CD4-positive, alpha-beta T cell (primary cell): ENCODE results near the gene MYCBP. TPM values are rescaled to one million over a fixed set of nuclear protein-coding genes. Genes with fewer than 3 reads are reported as not detected.
"Not testable (repeated sequence)": the region's sequence is repeated elsewhere in the genome, so short reads cannot be mapped to it uniquely, and the experiment has no call there.

ENCODE experiments used
- ATAC-seq: fragments of 200-7000 bp; cut with Tn5 transposase; one replicate; pipeline ENCODE4 v1.10.0; 2022; ENCODE audit warnings: mild to moderate bottlenecking; ENCODE audit not compliant: poor library complexity
- CTCF ChIA-PET: fragments of 350-600 bp; sonication (Branson Sonifier 250); formaldehyde crosslinking; loops from one replicate; lab custom pipeline; 2021; ENCODE audit warnings: antibody characterized with exemption, inconsistent platforms; lab: Charles Lee
- POLR2A ChIA-PET: fragments of 350-600 bp; sonication (Branson Sonifier 250); formaldehyde crosslinking; loops from one replicate; lab custom pipeline; 2021; ENCODE audit warnings: antibody characterized with exemption, inconsistent platforms; lab: Charles Lee
- DNase-seq, 14 experiments: peaks; one replicate each; pipeline ENCODE4 v3.0.0-alpha.2; 2013 to 2020; ENCODE audit warnings: mixed read lengths in 2 of 14
- H3K27ac ChIP-seq, 2 donors: one replicate each; pipeline versions ENCODE4 v1.5.1 to v1.7.0; 2013; ENCODE audit warnings: low read length in 2 of 2, low read depth in 1 of 2, mild to moderate bottlenecking in 1 of 2
- H3K27me3 ChIP-seq, 2 experiments: 1 replicate in 1 of 2; 2 replicates in 1 of 2; pipeline versions ENCODE4 v1.6.1 to v1.7.0; 2013; ENCODE audit warnings: low read length in 2 of 2, control low read depth in 1 of 2, mild to moderate bottlenecking in 1 of 2, moderate library complexity in 1 of 2; ENCODE audit not compliant: insufficient read depth in 2 of 2, control insufficient read depth in 1 of 2
- H3K36me3 ChIP-seq: one replicate; pipeline ENCODE4 v1.6.1; 2013; ENCODE audit warnings: low read length, control low read depth; ENCODE audit not compliant: insufficient read depth
- H3K4me1 ChIP-seq: one replicate; pipeline ENCODE4 v1.6.1; 2013; ENCODE audit warnings: low read length, control low read depth; ENCODE audit not compliant: insufficient read depth
- H3K4me3 ChIP-seq: one replicate; pipeline ENCODE4 v1.5.1; 2013; ENCODE audit warnings: mild to moderate bottlenecking, low read length, moderate library complexity
- H3K9me3 ChIP-seq, 2 experiments: 1 replicate in 1 of 2; 2 replicates in 1 of 2; pipeline versions ENCODE4 v1.6.1 to v1.7.0; 2013; ENCODE audit warnings: low read length in 2 of 2, mild to moderate bottlenecking in 2 of 2, control low read depth in 1 of 2, moderate library complexity in 1 of 2; ENCODE audit not compliant: control insufficient read depth in 1 of 2, insufficient read depth in 1 of 2
- H3K27ac Mint-ChIP-seq: one replicate; pipeline ENCODE4 v1.8.0; 2020; ENCODE audit warnings: mixed read lengths
- H3K27me3 Mint-ChIP-seq: one replicate; pipeline ENCODE4 v1.8.0; 2021; ENCODE audit warnings: mixed read lengths
- H3K36me3 Mint-ChIP-seq: one replicate; pipeline ENCODE4 v1.8.0; 2021; ENCODE audit warnings: low read depth, mixed read lengths
- H3K4me1 Mint-ChIP-seq: one replicate; pipeline ENCODE4 v1.8.0; 2021; ENCODE audit warnings: low read depth, mixed read lengths
- H3K4me3 Mint-ChIP-seq: one replicate; pipeline ENCODE4 v1.8.0; 2020; ENCODE audit warnings: mild to moderate bottlenecking, mixed read lengths
- H3K9me3 Mint-ChIP-seq: one replicate; pipeline ENCODE4 v1.8.0; 2020; ENCODE audit warnings: mixed read lengths
- CTCF ChIP-seq: fragments of 200-600 bp; IDR thresholded peaks from one replicate; pipeline ENCODE4 v1.8.0; 2022; ENCODE audit warnings: antibody characterized with exemption, mild to moderate bottlenecking
- intact Hi-C, 2 experiments: fragments of 100-400 bp; cut with DNase I in 1 of 2; cut with micrococcal nuclease in 1 of 2; formaldehyde crosslinking; loops; one replicate each; pipeline versions ENCODE4 v1.15.1 to v1.9.0; 2023 to 2025; cut with DNase I, micrococcal nuclease
- total RNA-seq, 174 experiments: library from RNA in 2 of 174; stranded (reverse) in 2 of 174; gene quantifications; one replicate each; pipeline ENCODE4 v1.2.3 and lab custom pipeline; 2021 to 2026

The MYCBP gene
- total RNA-seq, 2 experiments from 2014 or later, result 1.5 to 2.2 TPM

- H3K4me3 Mint-ChIP-seq, result no peak overlapping the region
- POLR2A ChIA-PET, result no interaction called here
Observed at GRCh38 chr1:38839363-38839762, 33.8 kb downstream of the MYCBP start.

GRCh38 chr1:38836316-38836715 lies 36.8 kb downstream of the MYCBP start:
- H3K36me3 ChIP-seq, result peaks cover 30% of the 10 kb centered on the region
- DNase-seq, POLR2A ChIA-PET: not testable (repeated sequence)

More at GRCh38 chr1:38839363-38839762, 33.8 kb downstream of the MYCBP start:
- Histone ChIP-seq H3K27me3 (no peaks in the 10 kb centered on the region), H3K9me3 (no peaks in the 10 kb centered on the region), H3K36me3 (peaks cover 53% of the 10 kb centered on the region), H3K4me1 (no peaks in the 10 kb centered on the region), H3K27ac (no peak overlapping the region), H3K4me3 (no peak overlapping the region)
- intact Hi-C loops, result loop anchor here (5.0 to 10.0 kb wide), 4 partner anchors 477 to 1237 kb away; partner anchors contain the start of gene CDCA8 (in 1 of the 2)
- Mint-ChIP-seq H3K27me3 (no peaks in the 10 kb centered on the region), H3K27ac (no peak overlapping the region), H3K9me3 (no peaks in the 10 kb centered on the region), H3K36me3 (peaks cover 60% of the 10 kb centered on the region), H3K4me1 (peaks cover 19% of the 10 kb centered on the region)
- CTCF ChIA-PET, result interaction anchor here (0.6 kb wide), 1 partner anchor 979 kb away, joined by 3 read pairs; no protein-coding TSS in a partner anchor
- ATAC-seq (no peak), DNase-seq (no peak)
- no peak for TF ChIP-seq CTCF

GRCh38 chr1:38834937-38835827 lies 38.0 kb downstream of the MYCBP start:
- peaks cover 30% of the 10 kb centered on the region for H3K36me3 Mint-ChIP-seq

More at GRCh38 chr1:38836316-38836715, 36.8 kb downstream of the MYCBP start:
- H3K4me1 Mint-ChIP-seq, CTCF ChIA-PET, H3K9me3 Mint-ChIP-seq, H3K4me3 ChIP-seq, H3K27ac Mint-ChIP-seq, ATAC-seq, H3K27me3 Mint-ChIP-seq, H3K4me3 Mint-ChIP-seq, H3K4me1 ChIP-seq, H3K27me3 ChIP-seq, H3K9me3 ChIP-seq, H3K27ac ChIP-seq: not testable (repeated sequence)
- intact Hi-C loops, result loop anchor here (5.0 to 10.0 kb wide), 4 partner anchors 474 to 1234 kb away; partner anchors contain the start of gene CDCA8 (in 1 of the 2)
- peaks cover 38% of the 10 kb centered on the region for H3K36me3 Mint-ChIP-seq

More at GRCh38 chr1:38834937-38835827, 38.0 kb downstream of the MYCBP start:
- Mint-ChIP-seq H3K9me3 (no peaks in the 10 kb centered on the region), H3K4me1 (peaks cover 7% of the 10 kb centered on the region), H3K4me3 (no peak overlapping the region), H3K27me3 (peaks cover 8% of the 10 kb centered on the region), H3K27ac (no peak overlapping the region)
- Histone ChIP-seq H3K27me3 (no peaks in the 10 kb centered on the region), H3K36me3 (peaks cover 20% of the 10 kb centered on the region), H3K9me3 (no peaks in the 10 kb centered on the region), H3K4me3 (no peak overlapping the region), H3K4me1 (no peaks in the 10 kb centered on the region), H3K27ac (no peak overlapping the region)
- ATAC-seq, result peak; percentile 84
- intact Hi-C loops, result loop anchor here (1.0 to 10.0 kb wide), 9 partner anchors 473 to 1233 kb away; partner anchors contain the start of genes CDCA8 (in 1 of the 2) and SF3A3 (in 1 of the 2)
- peak in 8 of 14 experiments; percentile 9 to 87 (median 46) for DNase-seq
- POLR2A ChIA-PET, result no interaction called here
- CTCF ChIA-PET, result interaction anchor here (0.6 to 1.4 kb wide), 11 partner anchors 10 to 1232 kb away, joined by 3 to 6 read pairs (median 3); no protein-coding TSS in a partner anchor
- TF ChIP-seq CTCF, result peak; percentile 93
